ENCODE results near the gene ITPR3.

- TF ChIP-seq, protein P1, sequence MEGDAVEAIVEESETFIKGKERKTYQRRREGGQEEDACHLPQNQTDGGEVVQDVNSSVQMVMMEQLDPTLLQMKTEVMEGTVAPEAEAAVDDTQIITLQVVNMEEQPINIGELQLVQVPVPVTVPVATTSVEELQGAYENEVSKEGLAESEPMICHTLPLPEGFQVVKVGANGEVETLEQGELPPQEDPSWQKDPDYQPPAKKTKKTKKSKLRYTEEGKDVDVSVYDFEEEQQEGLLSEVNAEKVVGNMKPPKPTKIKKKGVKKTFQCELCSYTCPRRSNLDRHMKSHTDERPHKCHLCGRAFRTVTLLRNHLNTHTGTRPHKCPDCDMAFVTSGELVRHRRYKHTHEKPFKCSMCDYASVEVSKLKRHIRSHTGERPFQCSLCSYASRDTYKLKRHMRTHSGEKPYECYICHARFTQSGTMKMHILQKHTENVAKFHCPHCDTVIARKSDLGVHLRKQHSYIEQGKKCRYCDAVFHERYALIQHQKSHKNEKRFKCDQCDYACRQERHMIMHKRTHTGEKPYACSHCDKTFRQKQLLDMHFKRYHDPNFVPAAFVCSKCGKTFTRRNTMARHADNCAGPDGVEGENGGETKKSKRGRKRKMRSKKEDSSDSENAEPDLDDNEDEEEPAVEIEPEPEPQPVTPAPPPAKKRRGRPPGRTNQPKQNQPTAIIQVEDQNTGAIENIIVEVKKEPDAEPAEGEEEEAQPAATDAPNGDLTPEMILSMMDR (IDR thresholded peaks at IDR 0.05): no peak
- TF ChIP-seq YY1 (IDR thresholded peaks at IDR 0.05; ENCODE audit: low read depth): no peak
- no peak for TF ChIP-seq NFIC (IDR thresholded peaks at IDR 0.05; ENCODE audit: borderline replicate concordance)
- TF ChIP-seq MEF2A (IDR thresholded peaks at IDR 0.05; ENCODE audit: borderline replicate concordance, low read depth): no peak
- TF ChIP-seq JUND (IDR thresholded peaks at IDR 0.05): no peak
- no peak for TF ChIP-seq FOXM1 (IDR thresholded peaks at IDR 0.05; ENCODE audit: low read depth)
- TF ChIP-seq FOSL2 (IDR thresholded peaks at IDR 0.05; ENCODE audit: borderline replicate concordance, low read depth): no peak
- TF ChIP-seq EP300 (IDR thresholded peaks at IDR 0.05; ENCODE audit: borderline replicate concordance in 1 of 2, low read depth in 1 of 2, low read length in 1 of 2): no peak
These were observed 49.1 kb downstream of the ITPR3 start for GRCh38 chr6:33670086-33670660.
